Mucosa of gallbladder (tissue), 1 donor: Measurements from ENCODE around the gene GPR146. TPM values are rescaled to one million over a fixed set of nuclear protein-coding genes. Genes with fewer than 3 reads are reported as not detected.

ENCODE experiments used
- DNase-seq: peaks from one replicate; pipeline ENCODE4 v3.0.0-alpha.2; 2020; ENCODE audit warnings: low spot score
- total RNA-seq: library from RNA; stranded (reverse); gene quantifications from one replicate; pipeline ENCODE4 v1.2.1, GENCODE V29; 2021
- donor health status: DM: no; HTN: no; CAD: no.

GPR146 gene
- total RNA-seq, 1 donor from 2014 or later = 8.3 TPM

DNA sequence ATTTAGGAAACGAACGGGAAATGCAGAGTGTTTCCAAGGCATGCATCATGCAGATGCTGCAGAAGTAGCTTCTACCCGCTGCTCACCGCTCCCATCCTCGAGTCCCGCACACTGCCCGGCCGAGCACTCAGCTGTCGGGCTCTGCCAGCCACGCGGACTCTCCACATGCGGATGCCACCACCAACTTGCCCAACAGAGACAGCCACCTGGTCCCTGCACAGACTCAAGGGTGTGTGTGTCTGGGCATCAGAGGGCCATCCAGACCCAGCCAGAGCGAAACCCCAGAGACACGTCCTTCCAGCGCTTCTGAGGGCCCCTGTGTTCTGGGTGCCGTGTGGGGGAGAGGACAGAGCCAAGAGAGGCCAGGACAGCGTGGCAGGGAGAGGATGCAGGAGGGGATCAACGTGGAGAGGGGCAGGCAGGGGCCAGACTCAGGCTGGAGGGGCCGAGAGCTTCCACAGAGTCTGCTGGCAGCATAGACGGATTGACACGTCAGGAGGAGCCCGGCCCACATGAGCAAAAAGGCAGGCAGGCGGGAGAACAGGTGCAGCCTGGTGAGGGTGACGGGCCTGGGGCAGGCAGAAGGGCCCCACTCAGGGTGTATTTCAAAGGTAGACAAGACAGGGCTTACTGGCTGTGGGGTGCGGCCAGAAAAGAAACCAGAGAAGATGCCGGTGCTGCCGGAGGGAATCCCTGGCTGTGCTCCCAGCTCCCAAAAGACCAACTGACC lies 61.9 kb downstream of the GPR146 start:
- no peak for DNase-seq

DNA sequence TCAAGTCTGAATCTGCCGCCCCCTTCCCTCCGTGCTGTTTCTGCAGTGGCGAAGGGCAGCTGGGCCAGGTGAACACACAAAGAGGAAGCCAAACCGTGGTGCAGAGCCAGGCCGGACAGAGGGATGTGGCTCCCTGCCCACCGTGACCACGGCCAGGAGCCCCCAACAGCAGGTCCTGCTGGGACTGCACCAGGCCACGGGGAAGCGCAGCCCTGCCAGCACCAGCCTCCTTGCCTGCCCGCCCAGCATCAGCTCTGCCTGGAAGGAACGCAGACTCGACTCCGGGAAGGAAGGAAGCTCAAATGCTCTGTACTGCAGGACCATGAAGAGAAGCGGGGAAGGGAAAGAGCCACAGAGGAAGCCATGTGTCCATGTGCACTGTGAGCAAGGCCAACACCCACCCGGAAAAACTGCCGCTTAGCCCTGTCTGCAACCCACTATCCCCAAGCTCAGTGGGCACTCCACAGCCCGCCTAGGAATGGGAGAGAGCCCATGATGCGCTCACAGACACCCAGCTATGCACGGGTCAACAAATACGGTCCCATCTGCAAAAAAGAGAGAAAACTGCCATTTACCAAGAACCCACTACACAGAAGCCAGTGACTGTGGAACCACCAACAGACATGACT lies 62.6 kb downstream of the GPR146 start:
- no peak for DNase-seq

DNA sequence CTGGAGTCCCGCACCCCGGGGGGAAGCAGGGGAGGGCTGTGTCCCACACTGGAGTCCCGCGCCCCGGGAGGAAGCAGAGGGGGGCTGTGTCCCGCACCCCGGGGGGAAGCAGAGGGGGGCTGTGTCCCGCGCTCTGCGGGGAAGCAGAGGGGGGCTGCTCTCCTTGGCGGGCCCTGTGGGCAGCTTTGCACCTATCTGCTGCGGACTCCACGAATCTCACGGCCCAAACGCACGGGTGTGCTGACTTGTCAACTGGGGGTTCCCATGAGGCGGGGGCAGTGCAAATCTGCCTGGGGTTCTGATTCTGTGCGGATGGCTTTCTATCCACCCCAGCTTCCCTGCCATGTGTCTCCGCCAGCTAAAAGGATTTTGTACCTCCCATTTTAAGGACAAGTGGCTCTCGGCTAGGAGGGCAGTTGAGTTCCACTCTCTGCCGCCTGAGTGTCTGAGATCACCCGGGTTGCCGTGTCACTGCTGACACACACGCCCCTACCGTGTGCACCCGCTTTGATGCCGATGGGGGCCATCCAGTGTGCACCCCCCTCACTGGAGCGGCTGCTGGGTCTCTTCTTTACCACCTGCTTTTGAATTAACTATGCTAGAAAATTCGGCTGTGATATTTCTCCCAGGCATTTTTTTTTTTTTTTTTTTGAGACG lies 64.0 kb downstream of the GPR146 start:
- no peak for DNase-seq

Other genes starting within 250 kb of the GPR146 start
- gene SUN1, start 212.1 kb upstream of the GPR146 start, total RNA-seq = 126 TPM
- 37.5 TPM for gene GET4, start 168.0 kb upstream of the GPR146 start, total RNA-seq
- 52.4 TPM for gene ADAP1, start 89.9 kb upstream of the GPR146 start, total RNA-seq
- 12.1 TPM for gene COX19, start 69.0 kb upstream of the GPR146 start, total RNA-seq
- 0.46 TPM for gene CYP2W1, start 61.4 kb upstream of the GPR146 start, total RNA-seq
- gene GPER1, start 43.6 kb downstream of the GPR146 start, total RNA-seq = 4.7 TPM
- gene ZFAND2A, start 115.7 kb downstream of the GPR146 start, total RNA-seq = 19.2 TPM
- gene UNCX, start 188.3 kb downstream of the GPR146 start, total RNA-seq = not detected